Omental fat pad (tissue), 4 donors: ENCODE measurements around the gene ATXN7L1. TPM values are rescaled to one million over a fixed set of nuclear protein-coding genes. Genes with fewer than 3 reads are reported as not detected.

Experiments used
- ATAC-seq: fragments of 150-250 bp; one replicate; pipeline ENCODE4 v1.9.1; 2016; ENCODE audit warnings: mild to moderate bottlenecking, moderate library complexity; ENCODE audit not compliant: low FRiP score
- DNase-seq: peaks from one replicate; pipeline ENCODE4 v3.0.0-alpha.2; 2019; ENCODE audit warnings: low spot score
- total RNA-seq, 4 donors: library from RNA; depleted of rRNA; stranded (reverse); fragments of >200 nt; gene quantifications; one replicate each; pipeline ENCODE4 v1.1.0, GENCODE V29; 2016
- TF ChIP-seq, protein P1 (sequence below), 3 donors: fragments of 450-650 bp; IDR thresholded peaks; one replicate each; pipeline ENCODE4 v1.5.1; 2016 to 2017; ENCODE audit warnings: antibody characterized with exemption in 3 of 3, mild to moderate bottlenecking in 3 of 3, moderate library complexity in 2 of 3

The ATXN7L1 gene
- total RNA-seq, 4 donors from 2014 or later = 10.6 to 19.5 (median 12.2) TPM

DNA sequence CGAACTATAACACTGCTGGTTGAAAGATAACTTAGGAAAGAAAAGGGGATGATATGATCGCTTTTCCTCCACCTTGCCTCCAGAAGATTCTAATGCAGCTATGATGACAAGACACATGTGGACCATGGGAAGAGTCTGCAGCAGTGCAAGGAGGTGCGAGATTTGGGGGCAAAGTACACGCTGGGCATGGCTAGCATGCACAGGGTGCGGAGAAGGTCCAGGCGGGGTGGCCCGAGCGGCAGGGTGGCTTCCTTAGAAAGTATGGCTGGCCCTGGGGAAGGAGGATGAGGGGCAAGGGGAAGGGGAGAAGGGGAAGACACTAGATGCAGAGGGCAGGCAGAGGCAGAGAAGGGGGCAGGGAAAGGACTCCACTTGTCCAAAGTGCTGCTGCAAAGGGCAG lies 15.6 kb downstream of the ATXN7L1 start:
- TF ChIP-seq, protein P1, sequence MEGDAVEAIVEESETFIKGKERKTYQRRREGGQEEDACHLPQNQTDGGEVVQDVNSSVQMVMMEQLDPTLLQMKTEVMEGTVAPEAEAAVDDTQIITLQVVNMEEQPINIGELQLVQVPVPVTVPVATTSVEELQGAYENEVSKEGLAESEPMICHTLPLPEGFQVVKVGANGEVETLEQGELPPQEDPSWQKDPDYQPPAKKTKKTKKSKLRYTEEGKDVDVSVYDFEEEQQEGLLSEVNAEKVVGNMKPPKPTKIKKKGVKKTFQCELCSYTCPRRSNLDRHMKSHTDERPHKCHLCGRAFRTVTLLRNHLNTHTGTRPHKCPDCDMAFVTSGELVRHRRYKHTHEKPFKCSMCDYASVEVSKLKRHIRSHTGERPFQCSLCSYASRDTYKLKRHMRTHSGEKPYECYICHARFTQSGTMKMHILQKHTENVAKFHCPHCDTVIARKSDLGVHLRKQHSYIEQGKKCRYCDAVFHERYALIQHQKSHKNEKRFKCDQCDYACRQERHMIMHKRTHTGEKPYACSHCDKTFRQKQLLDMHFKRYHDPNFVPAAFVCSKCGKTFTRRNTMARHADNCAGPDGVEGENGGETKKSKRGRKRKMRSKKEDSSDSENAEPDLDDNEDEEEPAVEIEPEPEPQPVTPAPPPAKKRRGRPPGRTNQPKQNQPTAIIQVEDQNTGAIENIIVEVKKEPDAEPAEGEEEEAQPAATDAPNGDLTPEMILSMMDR (IDR thresholded peaks at IDR 0.05) = no peak
- no peak for DNase-seq

DNA sequence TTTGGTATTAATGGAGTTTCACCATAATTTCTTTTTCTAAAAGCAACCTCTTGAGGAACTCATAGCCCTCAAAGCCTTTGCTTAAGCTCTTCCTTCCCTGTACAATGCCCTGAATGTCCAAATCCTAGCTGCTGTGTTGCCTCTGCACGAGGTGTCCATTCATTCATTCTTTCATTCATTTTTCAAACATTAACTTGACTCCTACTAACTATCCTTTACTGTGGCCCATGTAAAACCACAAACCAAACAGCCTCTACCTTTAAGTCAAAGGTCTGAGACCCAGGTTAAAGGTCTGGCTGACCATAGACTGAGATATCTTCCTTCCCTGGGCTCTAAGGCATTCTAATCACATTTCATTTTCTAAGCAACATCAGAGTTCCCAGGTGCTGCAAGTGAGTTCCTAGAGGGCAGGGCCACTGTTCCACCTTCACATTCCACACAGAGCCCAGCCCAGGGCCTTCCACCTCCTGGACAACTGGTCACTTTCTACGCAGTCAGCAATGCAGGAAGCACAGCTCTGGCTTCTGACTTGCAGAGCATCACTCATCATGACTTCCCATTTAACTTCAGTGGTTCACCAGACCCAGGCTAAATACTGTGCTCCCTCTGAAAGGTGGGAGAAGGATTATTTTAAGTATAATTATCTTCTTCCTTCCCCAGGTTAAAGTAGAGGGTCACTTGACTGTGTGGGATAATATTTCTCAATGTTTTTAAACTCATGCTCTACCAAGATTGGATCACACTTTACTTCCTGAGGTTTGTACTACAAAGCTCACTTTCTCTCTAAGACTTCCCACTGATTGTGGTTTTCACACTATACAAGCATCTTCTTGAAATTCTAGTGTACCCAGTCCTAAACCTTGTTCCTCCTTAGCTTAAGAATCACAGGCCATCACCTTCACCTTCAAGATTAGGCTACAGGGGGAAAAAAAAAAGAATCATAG lies 19.1 kb downstream of the ATXN7L1 start:
- ATAC-seq (no peak), DNase-seq (no peak)
- TF ChIP-seq, protein P1 (IDR thresholded peaks at IDR 0.05) = no peak

More for the DNA sequence above, 15.6 kb downstream of the ATXN7L1 start:
- ATAC-seq = no peak

DNA sequence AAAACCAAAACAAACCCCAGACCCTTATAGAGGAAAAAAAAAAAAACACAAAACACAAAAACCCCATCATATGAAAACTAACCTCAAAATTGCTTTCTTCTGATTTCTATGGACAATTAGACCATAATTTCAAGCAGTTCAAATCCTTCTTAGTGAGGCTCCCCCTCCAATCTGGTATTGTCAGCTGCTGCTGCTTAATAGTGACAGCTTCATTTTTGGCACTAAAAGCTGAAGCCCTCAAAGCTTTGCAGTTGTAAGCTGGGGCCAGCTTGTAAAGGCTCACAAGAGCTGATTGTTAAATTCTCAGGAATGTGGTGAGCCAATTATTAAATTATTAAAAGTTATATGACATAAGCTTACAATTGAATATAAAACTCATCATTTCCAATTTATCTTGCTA lies 21.9 kb downstream of the ATXN7L1 start:
- TF ChIP-seq, protein P1 (IDR thresholded peaks at IDR 0.05) = no peak
- DNase-seq = no peak
- ATAC-seq = no peak

DNA sequence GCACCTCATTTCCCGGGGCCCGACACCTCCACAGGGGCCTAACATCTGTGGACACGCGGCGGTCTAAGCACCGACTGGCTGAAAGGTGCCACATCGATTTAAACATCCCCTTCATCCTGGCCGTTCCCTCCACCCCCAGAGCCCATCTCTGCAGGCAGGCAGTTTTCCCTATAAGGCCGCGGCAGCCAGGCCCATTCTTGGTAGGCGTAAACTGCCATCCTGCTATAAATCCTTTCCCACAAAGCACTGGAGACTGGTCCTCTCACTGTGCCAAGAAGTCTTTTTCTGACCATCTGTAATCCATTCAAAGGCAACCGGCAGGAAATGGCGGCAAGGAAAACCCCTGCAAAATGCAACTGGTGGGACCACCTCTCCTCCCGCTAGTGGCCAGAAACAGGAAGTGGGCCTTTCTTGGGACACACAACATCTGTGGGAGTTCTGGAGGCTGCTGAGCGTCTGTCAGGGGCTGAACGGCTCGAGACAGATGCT lies 22.4 kb downstream of the ATXN7L1 start:
- ATAC-seq (no peak), DNase-seq (no peak)
- TF ChIP-seq, protein P1 (IDR thresholded peaks at IDR 0.05) = no peak

DNA sequence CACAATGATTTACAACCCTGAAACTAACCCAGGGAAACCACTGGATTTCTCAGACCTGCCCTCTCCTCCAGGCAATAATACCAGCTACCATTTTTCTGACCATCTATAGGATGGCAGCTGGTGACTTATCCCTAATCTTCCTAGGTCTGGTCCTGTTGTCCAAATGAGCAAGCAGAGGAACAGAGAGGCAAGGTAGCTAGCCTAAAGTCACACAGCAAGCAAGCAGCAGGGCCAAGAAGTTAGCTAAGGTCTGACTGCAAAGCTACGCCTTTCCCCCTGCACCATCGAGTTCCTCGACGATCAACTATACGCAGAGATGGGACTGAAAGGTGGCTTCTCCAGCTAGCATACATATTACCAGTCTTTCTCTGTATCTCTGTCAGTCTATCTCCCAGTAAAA lies 25.3 kb downstream of the ATXN7L1 start:
- TF ChIP-seq, protein P1 (IDR thresholded peaks at IDR 0.05) = no peak
- no peak for DNase-seq
- no peak for ATAC-seq

DNA sequence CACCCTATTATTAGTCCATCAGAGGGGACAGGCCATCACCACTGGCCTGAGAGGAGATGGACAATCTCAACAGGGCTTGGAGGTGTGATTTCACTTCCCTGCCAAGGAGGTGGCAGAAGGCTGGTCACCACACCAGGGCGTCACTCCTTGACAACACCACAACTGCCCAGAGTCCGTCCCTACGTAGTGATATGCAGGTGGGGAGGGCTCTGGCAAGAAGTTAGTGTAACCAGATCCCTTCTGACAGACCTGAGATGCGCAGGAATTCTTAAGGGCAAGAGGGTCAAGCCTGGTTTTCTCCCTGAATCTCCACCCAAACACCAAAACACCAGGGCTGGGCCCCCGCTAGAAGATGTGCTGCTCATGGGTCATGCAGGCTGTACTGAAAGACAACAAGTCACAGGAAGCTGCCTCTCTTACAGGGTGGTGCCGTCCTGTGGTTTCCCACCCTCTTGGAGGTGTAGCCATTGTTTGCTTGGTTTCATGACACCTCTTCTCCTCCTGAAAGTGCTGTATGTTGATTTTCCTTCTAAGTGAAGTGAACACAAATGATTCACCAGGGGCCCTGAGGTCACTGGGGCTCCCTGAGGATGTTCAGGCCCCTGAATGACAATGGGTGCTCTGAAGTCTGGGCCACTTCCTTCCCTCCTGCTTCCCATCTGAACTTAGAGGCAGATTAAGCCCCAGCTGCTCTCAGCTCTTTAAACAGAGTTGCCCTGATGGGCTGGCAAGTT lies 27.1 kb downstream of the ATXN7L1 start:
- ATAC-seq = no peak
- no peak for DNase-seq
- TF ChIP-seq, protein P1 (IDR thresholded peaks at IDR 0.05) = no peak
